GM12878 (cell line): ENCODE results near the gene EIF4EBP2. TPM values are rescaled to one million over a fixed set of nuclear protein-coding genes. Genes with fewer than 3 reads are reported as not detected.

Source experiments
- ATAC-seq: fragments of 200-7000 bp; cut with Tn5 transposase; 3 replicates; pipeline ENCODE4 v1.9.1; 2020; ENCODE audit warnings: mild to moderate bottlenecking, moderate library complexity
- BruUV-seq: library from RNA; stranded (reverse); fragments of 400-500 nt; replicated peaks from 2 replicates; lab custom pipeline; 2021; lab: Mats Ljungman, UMichigan
- CTCF ChIA-PET: fragments of 300-600 bp; sonication (Branson Sonifier 250); formaldehyde crosslinking; extraction: SDS; loops from one replicate; lab custom pipeline; 2021; ENCODE audit warnings: inconsistent platforms; lab: Yijun Ruan, JAX
- POLR2A ChIA-PET: fragments of 350-600 bp; formaldehyde crosslinking; extraction: SDS; loops from one replicate; lab custom pipeline; 2021; ENCODE audit warnings: inconsistent platforms; lab: Charles Lee
- RAD21 ChIA-PET: fragments of 300-600 bp; sonication (Branson Sonifier 250); formaldehyde crosslinking; loops from one replicate; lab custom pipeline; 2023; ENCODE audit warnings: antibody characterized with exemption; ENCODE audit not compliant: unreplicated experiment; lab: Charles Lee
- SMC1A ChIA-PET: fragments of 300-600 bp; sonication (Branson Sonifier 250); formaldehyde crosslinking; loops from one replicate; lab custom pipeline; 2023; ENCODE audit not compliant: unreplicated experiment, uncharacterized antibody; lab: Charles Lee
- DNase-seq: peaks from one replicate; pipeline ENCODE4 v3.0.0-alpha.2; 2011; ENCODE audit warnings: low read depth, low spot score
- FAIRE-seq: peaks from 3 replicates; lab custom pipeline; 2011; peaks lifted over from hg19 to GRCh38; lab: Jason Lieb, UNC
- H2AFZ ChIP-seq: 2 replicates; pipeline ENCODE4 v1.6.0; 2011; ENCODE audit warnings: low read depth, low read length, control low read depth; ENCODE audit not compliant: control insufficient read depth
- H3K27ac ChIP-seq: 2 replicates; pipeline ENCODE4 v1.5.1; 2011; ENCODE audit warnings: control low read depth; ENCODE audit not compliant: control insufficient read depth, insufficient read depth
- H3K27me3 ChIP-seq, 2 experiments: replicated peaks in 1 of 2; 2 replicates each; pipeline versions ENCODE4 v1.6.0 to v1.6.1; 2011; ENCODE audit warnings: low read length in 1 of 2; ENCODE audit not compliant: control insufficient read depth in 2 of 2, insufficient read depth in 2 of 2
- H3K36me3 ChIP-seq, 2 experiments: 2 replicates each; pipeline ENCODE4 v1.5.1; 2011; ENCODE audit warnings: low read length in 1 of 2; ENCODE audit not compliant: control insufficient read depth in 2 of 2, insufficient read depth in 2 of 2
- H3K4me1 ChIP-seq: 2 replicates; pipeline ENCODE4 v1.6.1; 2011; ENCODE audit warnings: mild to moderate bottlenecking, low read length, moderate library complexity, mixed read lengths; ENCODE audit not compliant: control insufficient read depth, insufficient read depth
- H3K4me2 ChIP-seq: 2 replicates; pipeline ENCODE4 v1.6.0; 2011; ENCODE audit warnings: control low read depth; ENCODE audit not compliant: control insufficient read depth, insufficient read depth
- H3K4me3 ChIP-seq: fragments of 200-600 bp; sonication (generic); 2 replicates; pipeline ENCODE4 v1.5.1; 2016
- H3K79me2 ChIP-seq: 2 replicates; pipeline ENCODE4 v1.6.0; 2011; ENCODE audit warnings: low read length; ENCODE audit not compliant: control insufficient read depth, insufficient read depth
- H3K9ac ChIP-seq: 2 replicates; pipeline ENCODE4 v1.8.0; 2011; ENCODE audit warnings: low read length, control low read depth, mixed read lengths; ENCODE audit not compliant: control insufficient read depth, insufficient read depth
- H3K9me3 ChIP-seq: replicated peaks from 3 replicates; pipeline ENCODE4 v1.5.1; 2011; ENCODE audit warnings: mild to moderate bottlenecking, low read length; ENCODE audit not compliant: control insufficient read depth, insufficient read depth
- H4K20me1 ChIP-seq: 2 replicates; pipeline ENCODE4 v1.6.0; 2011; ENCODE audit not compliant: control insufficient read depth, insufficient read depth
- BMI1 ChIP-seq: fragments of 450-650 bp; IDR thresholded peaks from 2 replicates; pipeline ENCODE4 v1.6.1; 2016; ENCODE audit warnings: mild to moderate bottlenecking, moderate library complexity, borderline replicate concordance
- CBX3 ChIP-seq: fragments of 200-600 bp; sonication (generic); IDR thresholded peaks from 2 replicates; pipeline ENCODE4 v1.6.1; 2016; ENCODE audit warnings: low read depth, borderline replicate concordance
- CHD4 ChIP-seq: fragments of 200-600 bp; sonication (generic); IDR thresholded peaks from 2 replicates; pipeline ENCODE4 v1.6.1; 2016; ENCODE audit warnings: mild to moderate bottlenecking
- CREM ChIP-seq: IDR thresholded peaks from 2 replicates; pipeline ENCODE4 v1.6.1; 2014; ENCODE audit warnings: antibody characterized with exemption, low read depth
- HCFC1 ChIP-seq: fragments of 150-350 bp; IDR thresholded peaks from 2 replicates; pipeline ENCODE4 v1.6.1; 2014; ENCODE audit warnings: low read length
- IKZF1 ChIP-seq: fragments of 450-650 bp; conservative IDR thresholded peaks from 2 replicates; pipeline ENCODE4 v1.6.1; 2017; ENCODE audit warnings: antibody characterized with exemption, mild to moderate bottlenecking
- LARP7 ChIP-seq: fragments of 450-650 bp; IDR thresholded peaks from 2 replicates; pipeline ENCODE4 v1.6.1; 2017; ENCODE audit warnings: mild to moderate bottlenecking
- NR2C1 ChIP-seq: fragments of 450-650 bp; IDR thresholded peaks from 2 replicates; pipeline ENCODE4 v1.6.1; 2017; ENCODE audit warnings: antibody characterized with exemption, mild to moderate bottlenecking, moderate library complexity
- PAX8 ChIP-seq: fragments of 450-650 bp; IDR thresholded peaks from 2 replicates; pipeline ENCODE4 v1.6.1; 2017; ENCODE audit warnings: mild to moderate bottlenecking, moderate library complexity
- RB1 ChIP-seq: fragments of 450-650 bp; formaldehyde crosslinking; IDR thresholded peaks from 2 replicates; pipeline ENCODE4 v1.6.1; 2017; ENCODE audit warnings: mild to moderate bottlenecking, borderline replicate concordance
- STAT3 ChIP-seq: IDR thresholded peaks from 2 replicates; pipeline ENCODE4 v1.6.1; 2011; ENCODE audit warnings: low read depth, low read length, improper control_type of control experiment
- TBL1XR1 ChIP-seq: IDR thresholded peaks from 2 replicates; pipeline ENCODE4 v1.6.1; 2012; ENCODE audit warnings: low read depth, low read length, improper control_type of control experiment
- YY1 ChIP-seq: IDR thresholded peaks from 2 replicates; pipeline ENCODE4 v1.6.1; 2011; ENCODE audit warnings: low read depth, mild to moderate bottlenecking, low read length
- ZNF24 ChIP-seq: fragments of 450-650 bp; IDR thresholded peaks from 2 replicates; pipeline ENCODE4 v1.6.1; 2017; ENCODE audit warnings: antibody characterized with exemption, mild to moderate bottlenecking
- ZNF274 ChIP-seq: IDR thresholded peaks from one replicate; pipeline ENCODE4 v1.8.0; 2011; ENCODE audit not compliant: insufficient read length, insufficient read depth
- ZSCAN29 ChIP-seq: fragments of 450-650 bp; IDR thresholded peaks from 2 replicates; pipeline ENCODE4 v1.6.1; 2017; ENCODE audit warnings: mild to moderate bottlenecking, moderate library complexity
- WGBS: methylation state at CpG from one replicate; pipeline ENCODE4 v1.1.6; 2016; ENCODE audit warnings: low lambda C conversion rate; ENCODE audit not compliant: insufficient replicate concordance, insufficient coverage; ENCODE audit errors: missing lambda C conversion rate; 5-methylcytosine and 5-hydroxymethylcytosine counted together
- in situ Hi-C: fragments of 300-500 bp; cut with MboI; formaldehyde crosslinking; loops from 9 replicates; pipeline ENCODE4 v1.14.3; 2018; ENCODE audit warnings: mixed read lengths
- intact Hi-C: fragments of 100-400 bp; cut with micrococcal nuclease; formaldehyde crosslinking; loops from one replicate; pipeline ENCODE4 v1.14.2; 2022; ENCODE audit not compliant: unreplicated experiment
- polyA plus RNA-seq, 11 experiments: library from polyadenylated mRNA; depleted of rRNA in 4 of 11; unstranded in 6 of 11; stranded (reverse) in 5 of 11; fragments of >200 nt; fragmentation: Nextera tagmentation in 4 of 11; fragmentation: Illumina TruSeq in 1 of 11; extraction: Ambion mirVana in 4 of 11; extraction: Trizol in 1 of 11; gene quantifications; 1 replicate in 1 of 11; 2 replicates in 10 of 11; pipeline versions ENCODE4 v1.2.1 to v1.2.3, GENCODE V29; 2011 to 2016; ENCODE audit warnings: inconsistent platforms in 2 of 11, missing spikeins in 2 of 11, low read depth in 1 of 11
- total RNA-seq, 4 experiments: library from RNA; depleted of rRNA in 3 of 4; stranded (reverse); fragments of >200 nt in 3 of 4; fragmentation: Illumina TruSeq in 1 of 4; extraction: Trizol in 1 of 4; gene quantifications; 2 replicates each; pipeline versions ENCODE4 v1.2.1 to v1.2.3, GENCODE V29; 2013 to 2021
- TF ChIP-seq, protein P1 (sequence below): fragments of 450-650 bp; IDR thresholded peaks from 2 replicates; pipeline ENCODE4 v1.6.1; 2017; ENCODE audit warnings: borderline replicate concordance
- TF ChIP-seq, protein P2 (sequence below): IDR thresholded peaks from 2 replicates; pipeline ENCODE4 v1.6.1; 2011; ENCODE audit warnings: borderline replicate concordance, low read depth, mild to moderate bottlenecking, moderate library complexity, mixed read lengths, low read length; ENCODE audit not compliant: insufficient read depth; ENCODE audit errors: extremely low read length
- TF ChIP-seq, protein P3 (sequence below): fragments of 450-650 bp; IDR thresholded peaks from 2 replicates; pipeline ENCODE4 v1.6.1; 2018; ENCODE audit warnings: borderline replicate concordance, mild to moderate bottlenecking; ENCODE audit not compliant: partially characterized antibody
- TF ChIP-seq, protein P4 (sequence below): fragments of 450-650 bp; IDR thresholded peaks from 2 replicates; pipeline ENCODE4 v1.6.1; 2016; ENCODE audit warnings: mild to moderate bottlenecking

Gene EIF4EBP2
- total and polyA plus RNA-seq, 10 of the 15 experiments (the other 5 are each of a cell fraction or from before 2014, with no cell fraction given) = 14.4 to 51.3 (median 28.9) TPM

DNA sequence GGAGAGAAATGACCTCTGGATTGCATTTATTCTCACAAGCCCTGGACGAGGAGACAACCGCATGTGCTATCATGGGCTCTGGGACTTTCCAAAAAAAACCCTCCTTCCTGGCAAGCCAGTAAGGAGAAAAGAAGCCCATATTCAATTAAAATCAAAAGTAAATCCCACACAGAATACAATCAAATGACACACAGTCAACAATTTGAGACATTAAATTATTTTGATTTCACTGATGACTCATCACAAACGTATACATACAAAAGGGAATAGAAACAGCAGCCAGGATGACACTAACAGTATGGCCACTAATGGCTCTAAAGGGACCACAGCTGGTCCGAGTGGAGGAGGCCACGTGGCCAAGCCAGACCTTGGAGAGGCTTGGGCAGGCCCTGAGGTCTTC is 46.4 kb upstream of the EIF4EBP2 start:
- RAD21 ChIA-PET = interaction anchor here (2.4 to 19.9 kb wide), 2 partner anchors 133 to 211 kb away, joined by 11 to 675 read pairs; partner anchors contain the start of genes PPA1 and TYSND1
- CTCF ChIA-PET = interaction anchor here (0.8 to 26.0 kb wide), 4 partner anchors 24 to 211 kb away, joined by 4 to 756 read pairs (median 19); partner anchors contain the start of genes PPA1 and TYSND1
- ATAC-seq (peak; percentile 20), DNase-seq (no peak), FAIRE-seq (no peak)
- no peak overlapping the region for H3K4me3 ChIP-seq
- in situ Hi-C loops = loop anchor here (5.0 kb wide), 2 partner anchors 85 to 130 kb away; no protein-coding TSS in a partner anchor
- H3K27ac ChIP-seq = peak overlapping the region; percentile 88
- peaks cover 9% of the 10 kb centered on the region; the same call in 1 of the 2 replicates for H3K79me2 ChIP-seq
- BruUV-seq = no TSS peak
- H3K36me3 ChIP-seq = no peaks in the 10 kb centered on the region; a peak in 1 of 4 replicates
- SMC1A ChIA-PET = interaction anchor here (2.9 to 6.2 kb wide), 3 partner anchors 93 to 136 kb away, joined by 9 to 72 read pairs (median 19); no protein-coding TSS in a partner anchor
- H3K4me1 ChIP-seq = peaks cover 56% of the 10 kb centered on the region
- H3K9me3 ChIP-seq = no peaks in the 10 kb centered on the region
- H2AFZ ChIP-seq = peak overlapping the region; percentile 61
- POLR2A ChIA-PET = interaction anchor here (4.1 kb wide), 1 partner anchor 127 kb away, joined by 24 read pairs; no protein-coding TSS in a partner anchor
- no peaks in the 10 kb centered on the region for H3K27me3 ChIP-seq
- peak overlapping the region; percentile 65 for H3K4me2 ChIP-seq
- intact Hi-C loops = loop anchor here (5.0 kb wide), 1 partner anchor 190 kb away; no protein-coding TSS in a partner anchor
- 11% methylated on average over 5 of the region's 5 CpGs for WGBS
- peak overlapping the region; percentile 52; the same call in 1 of the 2 replicates for H3K9ac ChIP-seq
- H4K20me1 ChIP-seq = no peaks in the 10 kb centered on the region
- TF ChIP-seq, protein P1, sequence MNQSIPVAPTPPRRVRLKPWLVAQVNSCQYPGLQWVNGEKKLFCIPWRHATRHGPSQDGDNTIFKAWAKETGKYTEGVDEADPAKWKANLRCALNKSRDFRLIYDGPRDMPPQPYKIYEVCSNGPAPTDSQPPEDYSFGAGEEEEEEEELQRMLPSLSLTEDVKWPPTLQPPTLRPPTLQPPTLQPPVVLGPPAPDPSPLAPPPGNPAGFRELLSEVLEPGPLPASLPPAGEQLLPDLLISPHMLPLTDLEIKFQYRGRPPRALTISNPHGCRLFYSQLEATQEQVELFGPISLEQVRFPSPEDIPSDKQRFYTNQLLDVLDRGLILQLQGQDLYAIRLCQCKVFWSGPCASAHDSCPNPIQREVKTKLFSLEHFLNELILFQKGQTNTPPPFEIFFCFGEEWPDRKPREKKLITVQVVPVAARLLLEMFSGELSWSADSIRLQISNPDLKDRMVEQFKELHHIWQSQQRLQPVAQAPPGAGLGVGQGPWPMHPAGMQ = no peak
- TF ChIP-seq ZNF24 (no peak), ZNF274 (no peak), HCFC1 (no peak), PAX8 (no peak), LARP7 (no peak), CHD4 (no peak), CREM (0 out of 2 replicates have a peak, but pooled peaks have one; percentile 9), IKZF1 (peak; percentile 29; the same call in 1 of the 2 replicates), NR2C1 (no peak), STAT3 (no peak), ZSCAN29 (no peak), BMI1 (no peak), CBX3 (no peak), YY1 (no peak), TBL1XR1 (no peak), RB1 (no peak)
- TF ChIP-seq, protein P2, sequence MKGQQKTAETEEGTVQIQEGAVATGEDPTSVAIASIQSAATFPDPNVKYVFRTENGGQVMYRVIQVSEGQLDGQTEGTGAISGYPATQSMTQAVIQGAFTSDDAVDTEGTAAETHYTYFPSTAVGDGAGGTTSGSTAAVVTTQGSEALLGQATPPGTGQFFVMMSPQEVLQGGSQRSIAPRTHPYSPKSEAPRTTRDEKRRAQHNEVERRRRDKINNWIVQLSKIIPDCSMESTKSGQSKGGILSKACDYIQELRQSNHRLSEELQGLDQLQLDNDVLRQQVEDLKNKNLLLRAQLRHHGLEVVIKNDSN = peak; percentile 46
- TF ChIP-seq, protein P3, sequence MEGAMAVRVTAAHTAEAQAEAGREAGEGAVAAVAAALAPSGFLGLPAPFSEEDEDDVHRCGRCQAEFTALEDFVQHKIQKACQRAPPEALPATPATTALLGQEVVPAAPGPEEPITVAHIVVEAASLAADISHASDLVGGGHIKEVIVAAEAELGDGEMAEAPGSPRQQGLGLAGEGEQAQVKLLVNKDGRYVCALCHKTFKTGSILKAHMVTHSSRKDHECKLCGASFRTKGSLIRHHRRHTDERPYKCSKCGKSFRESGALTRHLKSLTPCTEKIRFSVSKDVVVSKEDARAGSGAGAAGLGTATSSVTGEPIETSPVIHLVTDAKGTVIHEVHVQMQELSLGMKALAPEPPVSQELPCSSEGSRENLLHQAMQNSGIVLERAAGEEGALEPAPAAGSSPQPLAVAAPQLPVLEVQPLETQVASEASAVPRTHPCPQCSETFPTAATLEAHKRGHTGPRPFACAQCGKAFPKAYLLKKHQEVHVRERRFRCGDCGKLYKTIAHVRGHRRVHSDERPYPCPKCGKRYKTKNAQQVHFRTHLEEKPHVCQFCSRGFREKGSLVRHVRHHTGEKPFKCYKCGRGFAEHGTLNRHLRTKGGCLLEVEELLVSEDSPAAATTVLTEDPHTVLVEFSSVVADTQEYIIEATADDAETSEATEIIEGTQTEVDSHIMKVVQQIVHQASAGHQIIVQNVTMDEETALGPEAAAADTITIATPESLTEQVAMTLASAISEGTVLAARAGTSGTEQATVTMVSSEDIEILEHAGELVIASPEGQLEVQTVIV = no peak
- TF ChIP-seq, protein P4, sequence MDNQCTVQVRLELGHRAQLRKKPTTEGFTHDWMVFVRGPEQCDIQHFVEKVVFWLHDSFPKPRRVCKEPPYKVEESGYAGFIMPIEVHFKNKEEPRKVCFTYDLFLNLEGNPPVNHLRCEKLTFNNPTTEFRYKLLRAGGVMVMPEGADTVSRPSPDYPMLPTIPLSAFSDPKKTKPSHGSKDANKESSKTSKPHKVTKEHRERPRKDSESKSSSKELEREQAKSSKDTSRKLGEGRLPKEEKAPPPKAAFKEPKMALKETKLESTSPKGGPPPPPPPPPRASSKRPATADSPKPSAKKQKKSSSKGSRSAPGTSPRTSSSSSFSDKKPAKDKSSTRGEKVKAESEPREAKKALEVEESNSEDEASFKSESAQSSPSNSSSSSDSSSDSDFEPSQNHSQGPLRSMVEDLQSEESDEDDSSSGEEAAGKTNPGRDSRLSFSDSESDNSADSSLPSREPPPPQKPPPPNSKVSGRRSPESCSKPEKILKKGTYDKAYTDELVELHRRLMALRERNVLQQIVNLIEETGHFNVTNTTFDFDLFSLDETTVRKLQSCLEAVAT = no peak
